Inferior parietal cortex (tissue), 1 donor: Measurements from ENCODE around the gene INVS.
A peak's percentile ranks its signal among the peaks of the same experiment; 100 is the strongest.
"Not testable (repeated sequence)": the region's sequence is repeated elsewhere in the genome, so short reads cannot be mapped to it uniquely, and the experiment has no call there.

ENCODE experiments used
- DNase-seq: peaks from one replicate; pipeline ENCODE4 v3.0.0-alpha.2; 2016; ENCODE audit errors: extremely low spot score

The INVS gene

GRCh38 chr9:100084128-100084453 is 15.0 kb upstream of the INVS start:
- no peak for DNase-seq

GRCh38 chr9:100084734-100085133 is 14.3 kb upstream of the INVS start:
- no peak for DNase-seq

GRCh38 chr9:100086097-100086635 is 12.9 kb upstream of the INVS start:
- DNase-seq, result no peak

- DNase-seq, result no peak
Observed at GRCh38 chr9:100087218-100087617, 11.8 kb upstream of the INVS start.

- no peak for DNase-seq
Observed at GRCh38 chr9:100088202-100088601, 10.8 kb upstream of the INVS start.

DNA sequence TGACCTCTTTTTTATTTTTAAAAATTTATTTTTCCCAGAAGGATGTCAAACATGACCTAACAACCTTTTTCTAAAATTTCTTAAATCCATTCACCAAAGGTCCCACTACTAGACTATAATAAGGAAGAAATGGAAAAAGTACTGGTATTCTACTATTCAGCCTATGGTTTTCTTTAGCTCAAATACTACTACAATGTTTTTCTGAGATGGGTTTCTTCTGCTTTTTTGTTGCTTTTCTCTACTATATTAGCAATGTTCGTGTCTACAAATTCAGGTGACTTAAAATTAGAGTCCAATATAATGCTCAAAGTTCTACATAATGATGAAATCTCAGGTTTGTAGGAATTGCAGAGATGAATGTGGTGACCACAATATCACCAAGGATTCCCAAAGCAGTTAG is 8.2 kb upstream of the INVS start:
- DNase-seq, result no peak

- no peak for DNase-seq
Observed at GRCh38 chr9:100091650-100092049, 7.4 kb upstream of the INVS start.

GRCh38 chr9:100092066-100092465 is 7.0 kb upstream of the INVS start:
- no peak for DNase-seq

DNA sequence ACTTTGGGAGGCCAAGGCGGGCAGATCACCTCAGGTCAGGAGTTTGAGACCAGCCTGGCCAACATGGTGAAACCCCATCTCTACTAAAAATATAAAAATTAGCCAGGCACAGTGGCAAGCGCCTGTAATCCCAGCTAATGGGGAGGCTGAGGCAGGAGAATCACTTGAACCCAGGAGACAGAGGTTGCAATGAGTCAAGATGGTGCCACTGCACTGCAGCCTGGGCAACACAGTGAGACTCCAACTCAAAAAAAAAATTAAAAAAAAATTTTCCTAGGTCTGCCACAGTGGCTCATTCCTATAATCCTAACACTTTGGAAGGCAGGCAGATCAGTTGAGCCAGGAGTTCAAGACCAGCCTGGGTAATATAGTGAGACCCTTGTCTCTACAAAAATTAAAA is 4.6 kb upstream of the INVS start:
- not testable (repeated sequence) for DNase-seq

DNA sequence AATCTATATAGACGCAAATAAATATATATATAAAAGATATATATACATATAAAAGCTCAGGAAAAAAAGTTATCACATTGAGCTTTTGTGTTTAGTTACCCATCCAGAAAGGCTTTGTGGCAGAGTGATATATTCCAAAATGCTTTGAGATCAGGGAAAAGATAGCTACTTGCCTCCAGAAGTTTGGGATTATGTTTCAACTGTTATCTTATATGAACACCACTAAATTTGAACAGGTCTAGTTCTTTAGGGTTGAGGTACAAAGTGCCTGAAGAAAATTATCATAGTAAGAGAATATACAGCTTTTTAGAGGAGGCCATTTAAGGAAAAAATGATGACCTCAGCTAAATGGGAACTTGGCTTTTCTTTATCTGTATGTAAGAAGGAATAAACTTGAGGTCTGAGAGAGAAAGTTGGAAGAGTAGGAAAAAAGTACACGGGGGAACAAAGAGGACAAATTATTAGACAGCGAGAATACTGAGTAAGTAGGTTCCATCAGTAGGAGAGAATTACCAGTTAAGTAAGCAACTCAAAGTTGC is 2.6 kb upstream of the INVS start:
- no peak for DNase-seq

GRCh38 chr9:100098046-100098886 is 777 bp upstream of the INVS start:
- peak; percentile 15 for DNase-seq

DNA sequence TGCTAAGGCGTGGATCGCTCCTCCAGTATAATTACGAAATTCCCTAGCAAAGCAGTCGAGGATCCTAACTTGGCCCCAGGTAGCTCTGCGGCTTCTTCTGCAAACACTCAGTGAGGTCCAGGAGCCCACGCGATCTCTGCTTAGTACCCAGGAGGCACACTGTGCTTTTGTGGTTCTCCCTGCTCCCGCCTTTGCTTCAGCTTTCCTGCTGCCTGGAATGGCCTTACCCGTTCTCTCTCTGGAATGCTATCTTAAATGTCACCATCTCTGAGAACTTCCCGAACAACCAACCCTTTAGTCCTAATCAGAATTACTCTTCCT is 639 bp downstream of the INVS start:
- peak; percentile 35 for DNase-seq

GRCh38 chr9:100100146-100100667 is 1.2 kb downstream of the INVS start:
- DNase-seq, result no peak

DNA sequence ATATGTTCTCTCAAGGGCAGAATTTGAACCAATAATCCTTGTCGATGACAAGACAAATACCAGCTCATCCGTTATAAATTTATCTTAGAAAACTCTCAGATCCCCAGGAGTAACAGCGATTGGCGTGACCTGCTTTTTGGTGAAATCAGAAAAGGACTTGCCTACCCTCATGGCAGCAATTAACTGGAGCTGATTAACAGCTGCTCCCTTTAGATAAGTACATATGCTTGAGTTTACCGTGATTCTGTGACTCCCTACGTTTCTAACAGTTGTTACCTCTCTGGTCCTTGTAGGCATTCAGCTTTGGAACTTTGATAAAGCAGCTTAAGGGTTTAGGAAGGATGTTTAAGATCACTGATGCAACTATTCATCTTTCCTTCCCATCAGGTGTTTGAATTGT is 2.6 kb downstream of the INVS start:
- DNase-seq, result no peak

DNA sequence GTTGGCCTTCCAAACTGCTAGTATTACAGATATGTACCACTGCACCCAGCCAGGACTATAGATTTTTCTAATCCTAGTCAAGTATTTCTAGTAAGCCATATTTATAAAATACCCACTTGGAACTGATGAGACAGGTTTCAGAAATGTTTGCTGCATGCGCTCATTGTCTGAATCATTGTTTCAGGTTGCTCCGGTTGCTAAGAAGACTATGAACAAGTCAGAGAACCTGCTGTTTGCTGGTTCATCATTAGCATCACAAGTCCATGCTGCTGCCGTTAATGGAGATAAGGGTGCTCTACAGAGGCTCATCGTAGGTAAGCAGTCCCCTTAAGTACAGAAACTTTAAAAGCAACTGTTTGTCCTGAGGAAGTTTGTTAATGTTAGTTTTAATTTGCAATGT is 5.3 kb downstream of the INVS start:
- DNase-seq, result no peak

DNA sequence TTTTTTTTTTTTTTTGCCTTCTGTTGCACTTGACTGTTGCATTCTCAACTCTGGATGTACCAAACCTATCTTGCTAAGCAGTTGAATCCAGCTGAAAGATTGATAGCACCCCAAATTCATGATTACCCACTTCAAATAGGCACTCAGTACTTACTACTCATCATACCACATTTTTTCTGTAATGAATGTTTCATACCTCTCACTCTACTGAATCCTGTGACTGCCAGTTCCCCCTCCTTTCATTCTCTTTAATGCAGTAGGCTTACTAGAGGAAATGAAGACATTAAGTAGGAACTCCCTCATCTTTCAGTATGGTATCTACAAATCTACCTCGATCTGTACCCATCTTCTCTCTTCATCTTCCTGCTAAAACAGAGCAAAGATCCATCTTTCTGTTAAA is 6.8 kb downstream of the INVS start:
- DNase-seq, result no peak

DNA sequence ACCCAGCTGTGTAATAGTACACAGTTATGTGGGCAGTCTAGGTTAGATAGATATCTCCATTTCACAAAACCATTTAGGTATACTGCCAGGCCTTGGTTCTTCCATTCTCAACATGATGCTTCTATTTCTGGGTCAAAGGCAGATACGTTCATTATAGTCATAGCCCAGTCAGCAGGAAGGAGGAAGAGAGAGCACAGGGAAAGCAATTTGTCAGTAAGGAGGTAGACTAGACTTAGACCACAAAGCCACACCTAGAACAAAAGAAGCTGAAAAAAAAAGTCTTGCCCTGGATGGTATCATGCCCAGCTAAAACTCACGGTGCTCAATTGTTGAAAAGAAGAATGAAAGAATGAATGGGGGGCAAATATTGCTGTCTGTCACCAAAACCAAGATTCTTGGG is 7.6 kb downstream of the INVS start:
- DNase-seq, result no peak

- DNase-seq, result no peak
Observed at GRCh38 chr9:100108559-100108958, 9.5 kb downstream of the INVS start.

DNA sequence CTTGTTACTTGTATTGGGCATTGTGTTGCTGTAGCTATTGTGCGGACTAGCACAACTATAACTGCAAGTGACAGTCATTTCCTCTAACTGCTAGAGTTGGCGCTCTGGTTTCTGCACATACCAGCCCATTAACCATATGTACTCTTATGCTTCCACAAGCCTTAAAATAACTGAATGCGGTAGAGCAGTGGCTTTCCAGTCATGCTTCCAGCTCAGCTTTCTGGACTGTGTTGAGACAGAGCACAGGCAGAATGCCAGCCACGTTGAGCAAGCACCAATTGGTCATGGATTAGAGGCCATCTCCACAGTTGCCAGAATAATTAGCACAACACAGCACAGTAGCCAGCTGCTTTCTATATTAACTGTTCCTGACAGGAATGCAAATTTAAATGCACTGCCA is 12.2 kb downstream of the INVS start:
- peak; percentile 75 for DNase-seq

GRCh38 chr9:100112677-100113336 is 13.8 kb downstream of the INVS start:
- no peak for DNase-seq

- no peak for DNase-seq
Observed at GRCh38 chr9:100117316-100117715, 18.3 kb downstream of the INVS start.

DNA sequence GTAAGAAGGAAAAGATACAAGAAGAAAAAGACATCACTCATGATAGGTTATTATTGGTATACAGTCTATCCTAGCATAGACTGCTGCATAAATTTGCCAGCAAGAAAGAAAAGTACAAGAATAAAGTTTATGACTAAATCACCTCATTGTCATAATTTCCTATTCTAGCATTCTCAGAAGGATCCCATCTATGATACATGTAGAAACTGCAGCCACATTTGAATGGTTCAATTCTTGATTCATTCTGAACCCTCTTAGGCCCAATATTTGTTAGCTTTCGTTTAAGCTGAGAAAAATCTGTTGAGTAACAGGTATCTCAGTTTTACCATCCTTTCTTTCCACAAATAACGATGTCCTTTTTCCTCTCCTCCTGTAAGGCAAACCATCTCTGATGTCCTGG is 21.2 kb downstream of the INVS start:
- DNase-seq, result no peak

GRCh38 chr9:100125236-100125635 is 26.2 kb downstream of the INVS start:
- DNase-seq, result no peak
